Measurements from ENCODE around the gene HSPH1.

- TF ChIP-seq CTCF (IDR thresholded peaks at IDR 0.05) (peak; percentile 13), EZH2 (IDR thresholded peaks at IDR 0.05) (no peak), EZH2phosphoT487 (IDR thresholded peaks at IDR 0.05) (no peak)
Observed at GRCh38 chr13:31209172-31209840, 47.6 kb upstream of the HSPH1 start.

Data from neural progenitor cell (in vitro differentiated cells).